SIG-M5 treated with dmso at 0.1 percent for 504 hours (cell line): Measurements from ENCODE around the gene USP17L20.
"Not testable (repeated sequence)": the region's sequence is repeated elsewhere in the genome, so short reads cannot be mapped to it uniquely, and the experiment has no call there.

Experiments
- DNase-seq: peaks from one replicate; lab custom pipeline; 2025; ENCODE audit not compliant: unreplicated experiment; lab: John Stamatoyannopoulos, UW

USP17L20 gene, protein sequence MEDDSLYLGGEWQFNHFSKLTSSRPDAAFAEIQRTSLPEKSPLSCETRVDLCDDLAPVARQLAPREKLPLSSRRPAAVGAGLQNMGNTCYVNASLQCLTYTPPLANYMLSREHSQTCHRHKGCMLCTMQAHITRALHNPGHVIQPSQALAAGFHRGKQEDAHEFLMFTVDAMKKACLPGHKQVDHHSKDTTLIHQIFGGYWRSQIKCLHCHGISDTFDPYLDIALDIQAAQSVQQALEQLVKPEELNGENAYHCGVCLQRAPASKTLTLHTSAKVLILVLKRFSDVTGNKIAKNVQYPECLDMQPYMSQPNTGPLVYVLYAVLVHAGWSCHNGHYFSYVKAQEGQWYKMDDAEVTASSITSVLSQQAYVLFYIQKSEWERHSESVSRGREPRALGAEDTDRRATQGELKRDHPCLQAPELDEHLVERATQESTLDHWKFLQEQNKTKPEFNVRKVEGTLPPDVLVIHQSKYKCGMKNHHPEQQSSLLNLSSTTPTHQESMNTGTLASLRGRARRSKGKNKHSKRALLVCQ

DNA sequence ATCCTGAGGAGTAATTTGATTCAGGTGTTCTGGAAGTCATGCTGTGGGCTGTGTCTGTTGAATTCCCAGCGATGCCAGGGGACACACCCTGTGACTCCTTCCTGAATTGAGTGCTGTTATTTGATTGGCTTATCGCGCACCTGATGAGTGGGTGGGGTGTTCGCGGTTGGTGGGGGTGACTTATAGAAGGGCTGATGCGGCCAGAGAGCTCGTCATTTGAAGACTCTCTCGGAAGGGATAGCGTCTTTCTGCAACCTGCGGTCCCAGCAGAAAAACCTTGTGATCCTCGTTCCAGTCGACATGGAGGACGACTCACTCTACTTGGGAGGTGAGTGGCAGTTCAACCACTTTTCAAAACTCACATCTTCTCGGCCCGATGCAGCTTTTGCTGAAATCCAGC, at the start of gene USP17L20:
USP17L20 (plus strand) TSS at position 301 of the 400 bp plus-strand sequence; CDS start at position 301, 0 bp downstream.
- not testable (repeated sequence) for DNase-seq

DNA sequence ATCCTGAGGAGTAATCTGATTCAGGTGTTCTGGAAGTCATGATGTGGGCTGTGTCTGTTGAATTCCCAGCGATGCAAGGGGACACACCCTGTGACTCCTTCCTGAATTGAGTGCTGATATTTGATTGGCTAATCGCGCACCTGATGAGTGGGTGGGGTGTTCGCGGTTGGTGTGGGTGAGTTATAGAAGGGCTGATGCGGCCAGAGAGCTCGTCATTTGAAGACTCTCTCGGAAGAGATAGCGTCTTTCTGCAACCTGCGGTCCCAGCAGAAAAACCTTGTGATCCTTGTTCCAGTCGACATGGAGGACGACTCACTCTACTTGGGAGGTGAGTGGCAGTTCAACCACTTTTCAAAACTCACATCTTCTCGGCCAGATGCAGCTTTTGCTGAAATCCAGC, 47.6 kb upstream of the USP17L20 start, which contains the start of gene USP17L10:
USP17L10 (plus strand) TSS at position 301 of the 400 bp plus-strand sequence; CDS start at position 301, 0 bp downstream.
- not testable (repeated sequence) for DNase-seq

DNA sequence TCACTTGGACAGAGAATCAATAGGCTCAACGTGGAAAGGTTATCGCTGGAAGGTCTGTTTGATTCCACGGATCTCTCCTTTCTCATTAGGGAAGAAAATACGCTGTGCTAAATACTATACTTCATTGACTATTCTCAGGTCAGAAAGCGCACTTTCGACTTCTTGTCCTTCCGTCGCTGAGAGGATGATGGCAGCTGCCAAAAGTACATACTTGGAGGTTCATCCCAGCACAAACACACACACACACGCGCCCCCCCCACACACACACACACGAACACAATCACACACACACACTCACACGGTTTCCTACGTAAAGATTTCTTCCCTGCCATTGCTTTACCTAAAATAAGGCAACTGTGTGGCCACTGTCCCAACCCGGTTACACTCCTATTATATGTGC, 43.2 kb upstream of the USP17L20 start:
- DNase-seq: not testable (repeated sequence)

DNA sequence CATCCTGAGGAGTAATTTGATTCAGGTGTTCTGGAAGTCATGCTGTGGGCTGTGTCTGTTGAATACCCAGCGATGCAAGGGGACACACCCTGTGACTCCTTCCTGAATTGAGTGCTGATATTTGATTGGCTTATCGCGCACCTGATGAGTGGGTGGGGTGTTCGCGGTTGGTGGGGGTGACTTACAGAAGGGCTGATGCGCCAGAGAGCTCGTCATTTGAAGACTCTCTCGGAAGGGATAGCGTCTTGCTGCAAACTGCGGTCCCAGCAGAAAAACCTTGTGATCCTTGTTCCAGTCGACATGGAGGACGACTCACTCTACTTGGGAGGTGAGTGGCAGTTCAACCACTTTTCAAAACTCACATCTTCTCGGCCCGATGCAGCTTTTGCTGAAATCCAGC, 42.8 kb upstream of the USP17L20 start, which contains the start of gene USP17L11:
USP17L11 (plus strand) TSS at position 301 of the 400 bp plus-strand sequence; CDS start at position 301, 0 bp downstream.
- DNase-seq: not testable (repeated sequence)

DNA sequence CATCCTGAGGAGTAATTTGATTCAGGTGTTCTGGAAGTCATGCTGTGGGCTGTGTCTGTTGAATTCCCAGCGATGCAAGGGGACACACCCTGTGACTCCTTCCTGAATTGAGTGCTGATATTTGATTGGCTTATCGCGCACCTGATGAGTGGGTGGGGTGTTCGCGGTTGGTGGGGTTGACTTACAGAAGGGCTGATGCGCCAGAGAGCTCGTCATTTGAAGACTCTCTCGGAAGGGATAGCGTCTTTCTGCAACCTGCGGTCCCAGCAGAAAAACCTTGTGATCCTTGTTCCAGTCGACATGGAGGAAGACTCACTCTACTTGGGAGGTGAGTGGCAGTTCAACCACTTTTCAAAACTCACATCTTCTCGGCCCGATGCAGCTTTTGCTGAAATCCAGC, 38.1 kb upstream of the USP17L20 start, which contains the start of gene USP17L12:
USP17L12 (plus strand) TSS at position 301 of the 400 bp plus-strand sequence; CDS start at position 301, 0 bp downstream.
- DNase-seq: not testable (repeated sequence)

DNA sequence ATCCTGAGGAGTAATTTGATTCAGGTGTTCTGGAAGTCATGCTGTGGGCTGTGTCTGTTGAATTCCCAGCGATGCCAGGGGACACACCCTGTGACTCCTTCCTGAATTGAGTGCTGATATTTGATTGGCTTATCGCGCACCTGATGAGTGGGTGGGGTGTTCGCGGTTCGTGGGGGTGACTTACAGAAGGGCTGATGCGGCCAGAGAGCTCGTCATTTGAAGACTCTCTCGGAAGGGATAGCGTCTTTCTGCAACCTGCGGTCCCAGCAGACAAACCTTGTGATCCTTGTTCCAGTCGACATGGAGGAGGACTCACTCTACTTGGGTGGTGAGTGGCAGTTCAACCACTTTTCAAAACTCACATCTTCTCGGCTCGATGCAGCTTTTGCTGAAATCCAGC, 33.3 kb upstream of the USP17L20 start, which contains the start of gene USP17L13:
USP17L13 (plus strand) TSS at position 301 of the 400 bp plus-strand sequence; CDS start at position 301, 0 bp downstream.
- not testable (repeated sequence) for DNase-seq

DNA sequence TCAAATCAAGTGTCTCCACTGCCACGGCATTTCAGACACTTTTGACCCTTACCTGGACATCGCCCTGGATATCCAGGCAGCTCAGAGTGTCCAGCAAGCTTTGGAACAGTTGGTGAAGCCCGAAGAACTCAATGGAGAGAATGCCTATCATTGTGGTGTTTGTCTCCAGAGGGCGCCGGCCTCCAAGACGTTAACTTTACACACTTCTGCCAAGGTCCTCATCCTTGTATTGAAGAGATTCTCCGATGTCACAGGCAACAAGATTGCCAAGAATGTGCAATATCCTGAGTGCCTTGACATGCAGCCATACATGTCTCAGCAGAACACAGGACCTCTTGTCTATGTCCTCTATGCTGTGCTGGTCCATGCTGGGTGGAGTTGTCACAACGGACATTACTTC, 27.7 kb upstream of the USP17L20 start:
- not testable (repeated sequence) for DNase-seq

DNA sequence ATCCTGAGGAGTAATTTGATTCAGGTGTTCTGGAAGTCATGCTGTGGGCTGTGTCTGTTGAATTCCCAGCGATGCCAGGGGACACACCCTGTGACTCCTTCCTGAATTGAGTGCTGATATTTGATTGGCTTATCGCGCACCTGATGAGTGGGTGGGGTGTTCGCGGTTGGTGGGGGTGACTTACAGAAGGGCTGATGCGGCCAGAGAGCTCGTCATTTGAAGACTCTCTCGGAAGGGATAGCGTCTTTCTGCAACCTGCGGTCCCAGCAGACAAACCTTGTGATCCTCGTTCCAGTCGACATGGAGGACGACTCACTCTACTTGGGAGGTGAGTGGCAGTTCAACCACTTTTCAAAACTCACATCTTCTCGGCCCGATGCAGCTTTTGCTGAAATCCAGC, 23.8 kb upstream of the USP17L20 start, which contains the start of gene USP17L15:
USP17L15 (plus strand) TSS at position 301 of the 400 bp plus-strand sequence; CDS start at position 301, 0 bp downstream.
- DNase-seq: not testable (repeated sequence)

DNA sequence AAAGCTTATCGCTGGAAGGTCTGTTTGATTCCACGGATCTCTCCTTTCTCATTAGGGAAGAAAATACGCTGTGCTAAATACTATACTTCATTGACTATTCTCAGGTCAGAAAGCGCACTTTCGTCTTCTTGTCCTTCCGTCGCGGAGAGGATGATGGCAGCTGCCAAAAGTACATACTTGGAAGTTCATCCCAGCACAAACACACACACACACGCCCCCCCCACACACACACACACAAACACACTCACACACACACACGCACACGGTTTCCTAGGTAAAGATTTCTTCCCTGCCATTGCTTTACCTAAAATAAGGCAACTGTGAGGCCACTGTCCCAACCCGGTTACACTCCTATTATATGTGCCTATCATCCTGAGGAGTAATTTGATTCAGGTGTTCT, 19.5 kb upstream of the USP17L20 start:
- not testable (repeated sequence) for DNase-seq

DNA sequence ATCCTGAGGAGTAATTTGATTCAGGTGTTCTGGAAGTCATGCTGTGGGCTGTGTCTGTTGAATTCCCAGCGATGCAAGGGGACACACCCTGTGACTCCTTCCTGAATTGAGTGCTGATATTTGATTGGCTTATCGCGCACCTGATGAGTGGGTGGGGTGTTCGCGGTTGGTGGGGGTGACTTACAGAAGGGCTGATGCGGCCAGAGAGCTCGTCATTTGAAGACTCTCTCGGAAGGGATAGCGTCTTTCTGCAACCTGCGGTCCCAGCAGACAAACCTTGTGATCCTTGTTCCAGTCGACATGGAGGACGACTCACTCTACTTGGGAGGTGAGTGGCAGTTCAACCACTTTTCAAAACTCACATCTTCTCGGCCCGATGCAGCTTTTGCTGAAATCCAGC, 14.3 kb upstream of the USP17L20 start, which contains the start of gene USP17L17:
USP17L17 (plus strand) TSS at position 301 of the 400 bp plus-strand sequence; CDS start at position 301, 0 bp downstream.
- DNase-seq: not testable (repeated sequence)

DNA sequence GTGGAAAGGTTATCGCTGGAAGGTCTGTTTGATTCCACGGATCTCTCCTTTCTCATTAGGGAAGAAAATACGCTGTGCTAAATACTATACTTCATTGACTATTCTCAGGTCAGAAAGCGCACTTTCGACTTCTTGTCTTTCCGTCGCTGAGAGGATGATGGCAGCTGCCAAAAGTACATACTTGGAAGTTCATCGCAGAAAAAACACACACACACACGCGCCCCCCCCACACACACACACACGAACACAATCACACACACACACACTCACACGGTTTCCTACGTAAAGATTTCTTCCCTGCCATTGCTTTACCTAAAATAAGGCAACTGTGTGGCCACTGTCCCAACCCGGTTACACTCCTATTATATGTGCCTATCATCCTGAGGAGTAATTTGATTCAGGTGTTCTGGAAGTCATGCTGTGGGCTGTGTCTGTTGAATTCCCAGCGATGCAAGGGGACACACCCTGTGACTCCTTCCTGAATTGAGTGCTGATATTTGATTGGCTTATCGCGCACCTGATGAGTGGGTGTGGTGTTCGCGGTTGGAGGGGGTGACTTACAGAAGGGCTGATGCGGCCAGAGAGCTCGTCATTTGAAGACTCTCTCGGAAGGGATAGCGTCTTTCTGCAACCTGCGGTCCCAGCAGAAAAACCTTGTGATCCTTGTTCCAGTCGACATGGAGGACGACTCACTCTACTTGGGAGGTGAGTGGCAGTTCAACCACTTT, 9.8 kb upstream of the USP17L20 start, which contains the start of gene USP17L18:
USP17L18 (plus strand) TSS at position 678 of the 728 bp plus-strand sequence; CDS start at position 678, 0 bp downstream.
- not testable (repeated sequence) for DNase-seq

DNA sequence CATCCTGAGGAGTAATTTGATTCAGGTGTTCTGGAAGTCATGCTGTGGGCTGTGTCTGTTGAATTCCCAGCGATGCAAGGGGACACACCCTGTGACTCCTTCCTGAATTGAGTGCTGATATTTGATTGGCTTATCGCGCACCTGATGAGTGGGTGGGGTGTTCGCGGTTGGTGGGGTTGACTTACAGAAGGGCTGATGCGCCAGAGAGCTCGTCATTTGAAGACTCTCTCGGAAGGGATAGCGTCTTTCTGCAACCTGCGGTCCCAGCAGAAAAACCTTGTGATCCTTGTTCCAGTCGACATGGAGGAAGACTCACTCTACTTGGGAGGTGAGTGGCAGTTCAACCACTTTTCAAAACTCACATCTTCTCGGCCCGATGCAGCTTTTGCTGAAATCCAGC, 4.8 kb upstream of the USP17L20 start, which contains the start of gene USP17L19:
USP17L19 (plus strand) TSS at position 301 of the 400 bp plus-strand sequence; CDS start at position 301, 0 bp downstream.
- DNase-seq: not testable (repeated sequence)

DNA sequence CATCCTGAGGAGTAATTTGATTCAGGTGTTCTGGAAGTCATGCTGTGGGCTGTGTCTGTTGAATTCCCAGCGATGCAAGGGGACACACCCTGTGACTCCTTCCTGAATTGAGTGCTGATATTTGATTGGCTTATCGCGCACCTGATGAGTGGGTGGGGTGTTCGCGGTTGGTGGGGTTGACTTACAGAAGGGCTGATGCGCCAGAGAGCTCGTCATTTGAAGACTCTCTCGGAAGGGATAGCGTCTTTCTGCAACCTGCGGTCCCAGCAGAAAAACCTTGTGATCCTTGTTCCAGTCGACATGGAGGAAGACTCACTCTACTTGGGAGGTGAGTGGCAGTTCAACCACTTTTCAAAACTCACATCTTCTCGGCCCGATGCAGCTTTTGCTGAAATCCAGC, 4.6 kb downstream of the USP17L20 start, which contains the start of gene USP17L21:
USP17L21 (plus strand) TSS at position 301 of the 400 bp plus-strand sequence; CDS start at position 301, 0 bp downstream.
- DNase-seq: not testable (repeated sequence)

DNA sequence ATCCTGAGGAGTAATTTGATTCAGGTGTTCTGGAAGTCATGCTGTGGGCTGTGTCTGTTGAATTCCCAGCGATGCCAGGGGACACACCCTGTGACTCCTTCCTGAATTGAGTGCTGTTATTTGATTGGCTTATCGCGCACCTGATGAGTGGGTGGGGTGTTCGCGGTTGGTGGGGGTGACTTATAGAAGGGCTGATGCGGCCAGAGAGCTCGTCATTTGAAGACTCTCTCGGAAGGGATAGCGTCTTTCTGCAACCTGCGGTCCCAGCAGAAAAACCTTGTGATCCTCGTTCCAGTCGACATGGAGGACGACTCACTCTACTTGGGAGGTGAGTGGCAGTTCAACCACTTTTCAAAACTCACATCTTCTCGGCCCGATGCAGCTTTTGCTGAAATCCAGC, 9.4 kb downstream of the USP17L20 start, which contains the start of gene USP17L22:
USP17L22 (plus strand) TSS at position 301 of the 400 bp plus-strand sequence; CDS start at position 301, 0 bp downstream.
- not testable (repeated sequence) for DNase-seq

DNA sequence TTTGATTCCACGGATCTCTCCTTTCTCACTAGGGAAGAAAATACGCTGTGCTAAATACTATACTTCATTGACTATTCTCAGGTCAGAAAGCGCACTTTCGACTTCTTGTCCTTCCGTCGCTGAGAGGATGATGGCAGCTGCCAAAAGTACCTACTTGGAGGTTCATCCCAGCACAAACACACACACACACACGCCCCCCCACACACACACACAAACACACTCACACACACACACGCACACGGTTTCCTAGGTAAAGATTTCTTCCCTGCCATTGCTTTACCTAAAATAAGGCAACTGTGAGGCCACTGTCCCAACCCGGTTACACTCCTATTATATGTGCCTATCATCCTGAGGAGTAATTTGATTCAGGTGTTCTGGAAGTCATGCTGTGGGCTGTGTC, 13.8 kb downstream of the USP17L20 start:
- not testable (repeated sequence) for DNase-seq
